PC-9 (cell line): ENCODE results near the gene GABRR1.

Source experiments
- CTCF ChIP-seq: fragments of 200-600 bp; sonication (generic); conservative IDR thresholded peaks from 2 replicates; pipeline ENCODE4 v1.6.1; 2017; ENCODE audit warnings: mixed run types, antibody characterized with exemption, mild to moderate bottlenecking, moderate library complexity
- EZH2 ChIP-seq: fragments of 200-600 bp; sonication (generic); IDR thresholded peaks from 2 replicates; pipeline ENCODE4 v1.8.0; 2017; ENCODE audit warnings: antibody characterized with exemption, low read depth

GRCh38 chr6:89190741-89191140 is 26.4 kb downstream of the GABRR1 start:
- TF ChIP-seq CTCF (no peak), EZH2 (no peak)
